ENCODE results near the gene RAB38. TPM values are rescaled to one million over a fixed set of nuclear protein-coding genes. Genes with fewer than 3 reads are reported as not detected.

RAB38 gene
- total RNA-seq, 1 experiment from 2014 or later: 13.3 TPM

GRCh38 chr11:88119561-88119960, 55.7 kb downstream of the RAB38 start (continued):
- no peak for TF ChIP-seq PRRX2 (CRISPR knock-in tag; IDR thresholded peaks at IDR 0.05)

- Mint-ChIP-seq H3K27ac (no peak overlapping the region), H3K4me1 (peaks cover 6% of the 10 kb centered on the region), H3K27me3 (ENCODE audit: low read depth) (no peaks in the 10 kb centered on the region), H3K4me3 (no peak overlapping the region), H3K36me3 (no peaks in the 10 kb centered on the region; the same call in 1 of the 2 replicates), H3K9me3 (no peaks in the 10 kb centered on the region)
- ChIA-PET POLR2A (no interaction called here), CTCF (interaction anchor here (0.9 to 1.4 kb wide), 2 partner anchors 14 to 435 kb away, joined by 3 to 5 read pairs; no protein-coding TSS in a partner anchor)
- no peak for DNase-seq (ENCODE audit: low spot score)
- no peak for TF ChIP-seq ZSCAN18 (CRISPR knock-in tag; IDR thresholded peaks at IDR 0.05)
- TF ChIP-seq ARID4B (CRISPR knock-in tag; IDR thresholded peaks at IDR 0.05; ENCODE audit: borderline replicate concordance): no peak
- TF ChIP-seq ATF1 (CRISPR knock-in tag; IDR thresholded peaks at IDR 0.05): no peak
- TF ChIP-seq ATF6 (CRISPR knock-in tag; IDR thresholded peaks at IDR 0.05): no peak
- TF ChIP-seq RORB (CRISPR knock-in tag; IDR thresholded peaks at IDR 0.05): no peak
- no peak for TF ChIP-seq ZNF219 (CRISPR knock-in tag; IDR thresholded peaks at IDR 0.05; ENCODE audit: borderline replicate concordance)
- no peak for TF ChIP-seq ZNF671 (CRISPR knock-in tag; IDR thresholded peaks at IDR 0.05)
- TF ChIP-seq ZNF263 (CRISPR knock-in tag; IDR thresholded peaks at IDR 0.05; ENCODE audit: low read depth): no peak
- TF ChIP-seq GABPB1 (CRISPR knock-in tag; IDR thresholded peaks at IDR 0.05): no peak
- TF ChIP-seq IRF1 (CRISPR knock-in tag; IDR thresholded peaks at IDR 0.05): no peak
- no peak for TF ChIP-seq ATF2 (CRISPR knock-in tag; IDR thresholded peaks at IDR 0.05; ENCODE audit: borderline replicate concordance, low read depth)
- no peak for TF ChIP-seq ZMAT4 (CRISPR knock-in tag; IDR thresholded peaks at IDR 0.05)
- no peak for TF ChIP-seq OVOL2 (CRISPR knock-in tag; IDR thresholded peaks at IDR 0.05; ENCODE audit: borderline replicate concordance)
- TF ChIP-seq NR2C2 (CRISPR knock-in tag; IDR thresholded peaks at IDR 0.05): no peak
- no peak for TF ChIP-seq ZNF423 (CRISPR knock-in tag; IDR thresholded peaks at IDR 0.05)
- TF ChIP-seq ETV6 (CRISPR knock-in tag; IDR thresholded peaks at IDR 0.05): no peak
- no peak for TF ChIP-seq ZNF512 (CRISPR knock-in tag; IDR thresholded peaks at IDR 0.05; ENCODE audit: borderline replicate concordance)
- no peak for TF ChIP-seq USF1 (CRISPR knock-in tag; IDR thresholded peaks at IDR 0.05)
- no peak for ATAC-seq
Measured at GRCh38 chr11:88117281-88117858, 57.9 kb downstream of the RAB38 start.

Measured in WTC11 (cell line).